HAP-1 (cell line): ENCODE results near the gene MRPS31.
A peak's percentile ranks its signal among the peaks of the same experiment; 100 is the strongest.

ENCODE experiments used
- DNase-seq, 2 experiments: peaks; one replicate each; pipeline ENCODE4 v3.0.0-alpha.2; 2016 to 2020; ENCODE audit warnings: low spot score in 2 of 2
- H3K27me3 ChIP-seq: fragments of 250-450 bp; sonication (Bioruptor Pico); 2 replicates; pipeline ENCODE4 v1.5.1; 2020; ENCODE audit warnings: low read depth, mild to moderate bottlenecking, moderate library complexity
- H3K36me3 ChIP-seq: fragments of 250-450 bp; sonication (Bioruptor Pico); replicated peaks from 2 replicates; pipeline ENCODE4 v1.5.1; 2020; ENCODE audit warnings: mild to moderate bottlenecking
- H3K4me1 ChIP-seq: fragments of 250-450 bp; sonication (Bioruptor Pico); 2 replicates; pipeline ENCODE4 v1.5.1; 2020; ENCODE audit warnings: mild to moderate bottlenecking
- H3K4me3 ChIP-seq: fragments of 250-450 bp; sonication (Bioruptor Pico); 2 replicates; pipeline ENCODE4 v1.5.1; 2020; ENCODE audit warnings: mild to moderate bottlenecking, moderate library complexity
- H3K9me3 ChIP-seq: fragments of 250-450 bp; sonication (Bioruptor Pico); 2 replicates; pipeline ENCODE4 v1.5.1; 2020; ENCODE audit warnings: mild to moderate bottlenecking, moderate library complexity
- in situ Hi-C: fragments of 300-500 bp; cut with MboI; formaldehyde crosslinking; loops from 3 replicates; pipeline ENCODE4 v1.14.3; 2020; ENCODE audit warnings: low sequenced_read_pairs, inconsistent platforms, mixed read lengths

Gene MRPS31

GRCh38 chr13:40770934-40771618, at the start of gene MRPS31:
TSS of gene MRPS31 (minus strand) at chr13:40771190. CDS start at chr13:40771136, 54 bp downstream.
- Histone ChIP-seq H3K9me3 (no peaks in the 10 kb centered on the region), H3K27me3 (no peaks in the 10 kb centered on the region), H3K36me3 (peaks cover 13% of the 10 kb centered on the region), H3K4me1 (peaks cover 4% of the 10 kb centered on the region), H3K4me3 (peak within 1 kb of the TSS; percentile 99)
- in situ Hi-C loops, result no loop called here
- peak; percentile 88 to 97 for DNase-seq

- Histone ChIP-seq H3K4me1 (no peaks in the 10 kb centered on the region), H3K9me3 (peaks cover 4% of the 10 kb centered on the region; the same call in 1 of the 2 replicates), H3K36me3 (no peaks in the 10 kb centered on the region; the same call in 1 of the 2 replicates), H3K27me3 (no peaks in the 10 kb centered on the region; the same call in 1 of the 2 replicates), H3K4me3 (no peak overlapping the region)
- in situ Hi-C loops, result no loop called here
- no peak for DNase-seq
Measured at GRCh38 chr13:40819797-40820315, 48.9 kb upstream of the MRPS31 start.

- H3K27me3 ChIP-seq, result no peaks in the 10 kb centered on the region; the same call in 1 of the 2 replicates
- H3K9me3 ChIP-seq, result peaks cover 4% of the 10 kb centered on the region; the same call in 1 of the 2 replicates
- peaks cover 3% of the 10 kb centered on the region for H3K36me3 ChIP-seq
- H3K4me1 ChIP-seq, result no peaks in the 10 kb centered on the region
- H3K4me3 ChIP-seq, result no peak overlapping the region
- no peak for DNase-seq
- in situ Hi-C loops, result no loop called here
Measured at GRCh38 chr13:40818926-40819325, 47.9 kb upstream of the MRPS31 start.

- no peak for DNase-seq
- Histone ChIP-seq H3K36me3 (peaks cover 15% of the 10 kb centered on the region), H3K4me3 (no peak overlapping the region), H3K9me3 (peaks cover 4% of the 10 kb centered on the region; the same call in 1 of the 2 replicates), H3K4me1 (no peaks in the 10 kb centered on the region), H3K27me3 (no peaks in the 10 kb centered on the region)
- in situ Hi-C loops, result no loop called here
Measured at GRCh38 chr13:40814803-40815202, 43.8 kb upstream of the MRPS31 start.

DNA sequence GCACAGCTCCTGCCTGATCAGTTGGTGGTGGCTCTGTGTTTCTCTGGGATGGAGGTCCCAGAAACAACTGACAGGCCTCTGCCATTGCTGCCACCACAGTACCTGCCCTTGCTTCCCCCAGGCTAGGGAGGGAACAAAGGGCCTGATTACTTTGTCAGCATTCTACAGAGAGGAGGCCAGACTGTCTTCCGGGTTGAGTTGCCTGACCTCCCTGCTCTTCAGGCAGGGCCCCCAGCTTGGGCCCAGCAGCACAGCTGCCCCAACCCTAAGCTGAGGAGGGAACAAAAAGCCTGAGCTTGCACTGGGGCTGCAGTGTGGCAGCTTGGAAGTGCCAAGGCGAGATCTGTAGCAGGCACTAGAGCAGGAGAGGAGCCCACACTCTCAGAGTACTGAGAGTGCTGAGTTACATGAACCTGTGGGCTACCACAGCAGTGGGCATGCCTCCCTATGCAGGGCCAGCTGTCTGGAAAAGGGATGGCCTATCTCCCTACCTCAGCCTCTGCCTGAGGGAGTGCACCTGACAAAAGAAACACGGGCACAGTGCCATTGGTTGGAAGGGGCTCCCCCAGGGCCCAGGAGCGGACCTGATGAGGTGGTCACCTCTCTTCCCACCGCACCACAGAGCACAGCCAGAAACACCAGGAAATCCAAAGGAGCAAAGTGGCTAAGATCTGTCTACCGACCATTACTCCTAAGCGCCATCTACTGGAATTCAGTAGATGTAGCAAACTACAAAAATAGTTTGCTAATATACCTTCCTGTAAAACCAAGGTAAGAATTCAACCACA, 42.9 kb upstream of the MRPS31 start:
- in situ Hi-C loops, result no loop called here

GRCh38 chr13:40812724-40813445, 41.9 kb upstream of the MRPS31 start:
- in situ Hi-C loops, result no loop called here
- H3K9me3 ChIP-seq, result peaks cover 4% of the 10 kb centered on the region; the same call in 1 of the 2 replicates
- DNase-seq, result no peak

More for the DNA sequence above, 42.9 kb upstream of the MRPS31 start:
- no peaks in the 10 kb centered on the region for H3K27me3 ChIP-seq
- peak in 1 of 2 experiments; percentile 34 for DNase-seq
- H3K36me3 ChIP-seq, result peaks cover 15% of the 10 kb centered on the region
- H3K9me3 ChIP-seq, result peaks cover 4% of the 10 kb centered on the region; the same call in 1 of the 2 replicates
- no peaks in the 10 kb centered on the region for H3K4me1 ChIP-seq
- no peak overlapping the region for H3K4me3 ChIP-seq

GRCh38 chr13:40812102-40812501, 41.1 kb upstream of the MRPS31 start:
- Histone ChIP-seq H3K4me1 (no peaks in the 10 kb centered on the region), H3K9me3 (peaks cover 4% of the 10 kb centered on the region; the same call in 1 of the 2 replicates), H3K27me3 (no peaks in the 10 kb centered on the region), H3K36me3 (peaks cover 25% of the 10 kb centered on the region), H3K4me3 (no peak overlapping the region)
- in situ Hi-C loops, result no loop called here
- DNase-seq, result no peak

More at GRCh38 chr13:40812724-40813445, 41.9 kb upstream of the MRPS31 start:
- Histone ChIP-seq H3K4me1 (no peaks in the 10 kb centered on the region), H3K36me3 (peaks cover 18% of the 10 kb centered on the region), H3K27me3 (no peaks in the 10 kb centered on the region), H3K4me3 (no peak overlapping the region)

DNA sequence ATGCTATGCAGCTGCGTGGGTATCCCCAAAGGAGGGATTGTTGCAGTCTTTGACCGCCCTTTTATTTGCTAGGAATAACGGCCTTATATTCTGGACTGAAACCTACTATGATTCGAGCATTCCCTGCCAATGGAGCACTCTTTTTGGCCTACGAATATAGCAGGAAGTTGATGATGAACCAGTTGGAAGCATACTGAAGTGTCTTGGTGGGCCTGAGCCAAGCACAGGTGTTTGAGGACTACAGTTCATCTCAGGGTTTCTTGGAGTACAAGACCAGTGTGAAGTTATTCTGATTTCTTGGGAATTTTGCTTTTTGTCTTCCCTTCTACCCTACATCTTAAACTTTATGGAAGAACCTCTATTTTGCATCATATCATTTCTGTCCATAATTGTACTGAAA, 38.5 kb upstream of the MRPS31 start:
- Histone ChIP-seq H3K9me3 (no peaks in the 10 kb centered on the region), H3K4me1 (no peaks in the 10 kb centered on the region), H3K27me3 (no peaks in the 10 kb centered on the region), H3K4me3 (no peak overlapping the region), H3K36me3 (peaks cover 46% of the 10 kb centered on the region)
- in situ Hi-C loops, result no loop called here
- DNase-seq, result no peak

DNA sequence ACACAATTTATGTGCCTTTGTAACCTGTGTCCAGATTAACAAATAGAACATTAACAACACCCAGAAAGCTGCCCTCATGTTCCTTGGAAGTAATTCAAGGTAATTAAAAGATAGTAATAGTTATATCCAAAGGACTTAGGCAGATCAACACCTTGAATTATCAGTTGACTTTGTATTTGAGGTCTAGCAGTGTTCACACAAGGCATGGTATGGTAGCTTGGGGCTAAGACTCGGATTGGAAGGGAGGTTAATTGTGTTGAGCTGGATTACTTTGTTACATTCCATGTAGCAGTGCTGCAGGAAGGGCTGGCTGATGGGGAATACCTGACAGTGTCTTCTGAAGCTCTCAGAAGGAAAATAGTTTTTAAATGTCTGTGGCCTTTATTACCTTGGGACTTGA, 35.3 kb upstream of the MRPS31 start:
- Histone ChIP-seq H3K4me3 (no peak overlapping the region), H3K4me1 (no peaks in the 10 kb centered on the region), H3K9me3 (no peaks in the 10 kb centered on the region), H3K27me3 (no peaks in the 10 kb centered on the region), H3K36me3 (peaks cover 50% of the 10 kb centered on the region)
- in situ Hi-C loops, result no loop called here
- DNase-seq, result no peak

DNA sequence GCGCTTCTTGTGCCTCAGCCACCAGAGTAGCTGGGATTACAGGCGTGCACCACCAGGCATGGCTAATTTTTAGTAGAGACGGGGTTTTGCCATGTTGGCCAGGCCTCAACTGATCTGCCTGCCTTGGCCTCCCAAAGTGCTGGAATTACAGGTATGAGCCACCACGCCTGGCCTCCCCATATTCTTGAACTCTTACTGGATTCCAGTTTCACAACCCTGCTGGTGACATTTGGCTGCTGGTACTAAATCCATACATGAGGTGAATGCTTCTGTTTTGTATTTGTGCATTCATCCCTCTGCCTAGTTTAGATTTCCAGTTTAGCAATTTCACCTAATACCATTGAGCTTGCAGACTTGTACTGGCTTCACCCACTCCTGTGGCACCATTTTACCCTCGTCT, 32.3 kb upstream of the MRPS31 start:
- Histone ChIP-seq H3K9me3 (no peaks in the 10 kb centered on the region), H3K4me1 (no peaks in the 10 kb centered on the region), H3K36me3 (peaks cover 58% of the 10 kb centered on the region), H3K4me3 (no peak overlapping the region), H3K27me3 (no peaks in the 10 kb centered on the region)
- in situ Hi-C loops, result no loop called here
- DNase-seq, result no peak

DNA sequence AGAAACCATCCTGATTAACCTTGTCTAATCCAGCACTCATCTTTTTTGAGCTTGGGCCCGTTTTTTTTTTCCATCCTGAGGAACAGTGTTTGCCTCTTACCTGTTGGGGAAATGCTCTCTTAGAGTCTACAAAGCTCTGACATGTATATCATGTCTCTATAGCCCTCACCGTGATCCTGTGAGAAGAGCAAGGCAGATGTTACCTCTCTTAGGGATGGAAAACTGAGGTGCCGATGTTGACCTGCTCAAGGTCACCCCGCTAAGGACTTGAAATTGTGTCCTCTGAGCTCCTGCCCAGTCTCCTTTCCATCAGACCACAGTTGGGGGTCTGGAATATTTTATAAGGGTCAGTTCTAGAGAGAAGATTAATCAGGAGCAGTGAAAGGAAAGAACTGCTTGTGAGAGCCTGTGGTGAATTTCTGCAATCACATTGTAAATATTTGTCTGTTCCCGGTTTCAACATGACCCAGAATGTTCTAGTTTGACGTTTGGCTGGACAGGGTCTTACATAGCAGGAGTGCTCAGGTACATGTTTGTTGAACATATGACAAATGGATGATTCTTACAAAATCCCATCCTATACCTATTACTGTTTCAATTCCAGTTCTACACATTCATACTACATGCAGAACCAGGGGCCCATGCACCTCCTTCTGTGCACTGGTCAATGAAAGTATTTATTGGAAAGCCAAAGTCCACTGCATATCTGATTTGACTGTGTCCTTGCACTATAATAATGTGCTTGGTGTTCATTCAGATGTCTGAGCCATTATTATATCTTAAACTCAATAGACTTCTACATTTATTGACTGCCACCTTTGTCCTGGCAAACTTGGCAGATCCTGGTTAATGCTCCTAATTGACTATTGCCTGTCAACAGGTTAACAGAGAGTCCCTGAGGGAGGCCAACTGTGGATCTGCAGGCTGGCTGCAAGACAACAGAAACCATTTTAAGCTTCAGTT, 30.5 kb upstream of the MRPS31 start:
- no peak overlapping the region for H3K4me3 ChIP-seq
- in situ Hi-C loops, result no loop called here
- H3K27me3 ChIP-seq, result no peaks in the 10 kb centered on the region
- no peak for DNase-seq
- no peaks in the 10 kb centered on the region for H3K9me3 ChIP-seq
- H3K36me3 ChIP-seq, result peaks cover 47% of the 10 kb centered on the region
- no peaks in the 10 kb centered on the region for H3K4me1 ChIP-seq

GRCh38 chr13:40800559-40800958, 29.6 kb upstream of the MRPS31 start:
- Histone ChIP-seq H3K4me3 (no peak overlapping the region), H3K9me3 (no peaks in the 10 kb centered on the region), H3K4me1 (no peaks in the 10 kb centered on the region), H3K36me3 (peaks cover 37% of the 10 kb centered on the region), H3K27me3 (no peaks in the 10 kb centered on the region)
- no peak for DNase-seq
- in situ Hi-C loops, result no loop called here
